Superior temporal gyrus (tissue), 1 donor: ENCODE data around the gene ILF3.
"Not testable (repeated sequence)": the region's sequence is repeated elsewhere in the genome, so short reads cannot be mapped to it uniquely, and the experiment has no call there.

Experiments
- DNase-seq: peaks from one replicate; pipeline ENCODE4 v3.0.0-alpha.2; 2016; ENCODE audit errors: extremely low spot score

The ILF3 gene

DNA sequence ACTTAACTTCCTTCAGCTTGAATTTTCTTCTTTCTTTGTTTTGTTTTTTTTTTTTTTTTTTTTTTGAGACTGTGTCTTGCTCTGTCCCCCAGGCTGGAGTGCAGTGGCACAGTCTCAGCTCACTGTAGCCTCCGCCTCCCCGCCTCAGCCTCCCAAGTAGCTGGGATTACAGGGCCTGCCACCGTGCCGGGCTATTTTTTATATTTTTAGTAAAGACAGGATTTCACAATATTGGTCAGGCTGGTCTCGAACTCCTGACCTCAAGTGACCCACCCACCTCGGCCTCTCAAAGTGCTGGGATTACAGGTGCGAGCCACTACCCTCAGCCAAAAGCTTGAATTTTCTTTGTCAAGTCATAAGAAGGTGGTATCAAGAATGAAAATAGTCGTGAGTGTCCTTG, 21.1 kb downstream of the ILF3 start:
- DNase-seq: not testable (repeated sequence)

DNA sequence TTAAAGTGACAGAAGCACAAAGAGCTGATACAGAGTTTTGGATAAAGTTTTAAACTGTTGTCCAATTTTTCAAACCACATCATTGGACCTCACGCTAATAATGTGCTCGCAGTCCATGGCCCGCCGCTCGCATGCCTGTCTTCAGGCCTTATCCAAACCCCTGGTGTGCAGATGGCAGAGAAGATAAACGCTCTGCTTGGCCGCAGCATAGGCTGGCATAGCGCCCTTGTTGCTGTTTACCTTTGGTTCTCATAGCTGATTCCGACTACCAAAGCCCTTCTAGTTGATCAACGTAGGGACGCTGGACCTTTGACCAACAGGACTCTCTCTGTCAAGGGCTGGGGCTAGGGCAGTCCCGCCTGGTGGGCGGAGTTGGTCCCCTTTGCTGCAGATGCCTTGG, 23.6 kb downstream of the ILF3 start:
- DNase-seq: no peak

DNA sequence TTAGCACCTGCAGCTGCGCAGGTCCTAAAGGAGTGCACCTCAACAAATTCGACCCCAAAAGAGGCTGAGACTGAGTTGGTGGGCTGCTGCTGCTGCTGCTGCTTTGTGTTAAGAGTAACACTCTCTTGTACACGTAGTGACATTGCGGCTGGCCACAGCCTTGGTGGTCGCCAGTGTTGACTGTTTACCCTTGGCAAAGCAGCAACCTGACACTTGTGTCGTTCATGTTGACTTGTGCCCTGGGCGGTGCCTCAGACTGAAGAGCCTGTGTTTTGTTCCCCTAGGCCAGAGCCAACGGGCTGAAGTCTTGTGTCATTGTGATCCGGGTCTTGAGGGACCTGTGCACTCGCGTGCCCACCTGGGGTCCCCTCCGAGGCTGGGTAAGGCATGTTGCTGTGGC, 24.7 kb downstream of the ILF3 start:
- DNase-seq: no peak

DNA sequence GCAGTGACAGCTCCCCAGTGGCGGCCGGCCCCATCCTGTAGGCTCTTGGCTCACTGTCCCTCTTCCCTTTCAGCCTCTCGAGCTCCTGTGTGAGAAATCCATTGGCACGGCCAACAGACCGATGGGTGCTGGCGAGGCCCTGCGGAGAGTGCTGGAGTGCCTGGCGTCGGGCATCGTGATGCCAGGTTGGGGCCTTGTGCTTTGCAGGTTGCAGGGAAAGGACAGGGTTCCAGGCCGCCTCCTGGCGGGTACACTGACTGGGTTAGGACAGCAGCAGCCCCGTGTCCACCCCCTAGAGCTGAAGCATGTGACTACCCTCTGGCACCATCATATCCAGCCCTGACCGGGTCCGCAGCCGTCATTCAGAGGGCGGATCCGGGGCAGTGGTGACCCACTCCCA, 25.6 kb downstream of the ILF3 start:
- no peak for DNase-seq

DNA sequence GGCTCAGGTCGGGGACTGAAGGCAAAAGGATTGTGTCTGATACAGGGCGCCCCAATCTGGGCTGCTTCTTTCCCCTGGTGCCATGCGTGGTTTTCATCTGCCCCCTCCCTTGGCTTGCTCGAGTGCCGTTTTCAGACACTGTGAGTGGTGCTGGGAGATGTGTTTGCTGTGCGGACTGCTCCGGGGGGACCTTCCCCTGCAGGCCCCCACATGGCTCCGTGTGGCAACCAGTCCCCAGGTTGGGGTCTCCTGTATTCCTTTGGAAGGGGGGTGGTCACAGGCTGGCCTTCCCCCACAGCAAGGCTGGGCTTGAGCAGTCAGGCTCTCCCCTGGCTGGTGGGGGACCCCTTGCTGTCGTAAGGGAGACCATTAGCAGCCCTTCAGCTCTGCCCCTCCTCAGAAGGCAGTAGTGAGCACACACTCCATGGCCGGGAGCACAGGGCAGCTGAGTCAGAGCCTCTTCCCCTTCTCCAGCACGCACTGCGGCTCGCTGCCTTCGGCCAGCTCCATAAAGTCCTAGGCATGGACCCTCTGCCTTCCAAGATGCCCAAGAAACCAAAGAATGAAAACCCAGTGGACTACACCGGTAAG, 26.5 kb downstream of the ILF3 start:
- no peak for DNase-seq

GRCh38 chr19:10681658-10682057, 27.5 kb downstream of the ILF3 start:
- no peak for DNase-seq

- DNase-seq: no peak
Observed at GRCh38 chr19:10682397-10683063, 28.4 kb downstream of the ILF3 start.

DNA sequence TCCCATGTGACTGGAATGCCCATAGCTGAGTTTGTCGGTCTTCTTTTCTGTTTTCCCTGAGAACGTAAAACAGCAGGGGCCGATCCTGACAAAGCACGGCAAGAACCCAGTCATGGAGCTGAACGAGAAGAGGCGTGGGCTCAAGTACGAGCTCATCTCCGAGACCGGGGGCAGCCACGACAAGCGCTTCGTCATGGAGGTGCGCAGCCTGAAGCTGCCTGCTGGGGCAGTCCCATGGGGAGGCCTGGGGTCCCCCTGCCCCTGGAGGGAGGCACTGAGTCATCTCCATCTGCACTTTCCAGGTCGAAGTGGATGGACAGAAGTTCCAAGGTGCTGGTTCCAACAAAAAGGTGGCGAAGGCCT, 28.9 kb downstream of the ILF3 start:
- DNase-seq: no peak

DNA sequence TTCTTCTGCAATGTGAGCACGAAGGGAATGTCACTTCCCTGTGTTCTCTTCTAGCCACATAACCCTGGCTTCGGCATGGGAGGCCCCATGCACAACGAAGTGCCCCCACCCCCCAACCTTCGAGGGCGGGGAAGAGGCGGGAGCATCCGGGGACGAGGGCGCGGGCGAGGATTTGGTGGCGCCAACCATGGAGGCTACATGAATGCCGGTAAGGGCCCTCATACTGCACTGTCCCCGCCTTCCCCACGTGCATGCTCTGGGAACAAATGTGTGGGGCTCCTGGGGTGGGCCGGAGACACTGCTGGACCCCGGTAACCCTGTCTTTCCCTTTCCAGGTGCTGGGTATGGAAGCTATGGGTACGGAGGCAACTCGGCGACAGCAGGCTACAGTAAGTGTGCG, 29.4 kb downstream of the ILF3 start:
- no peak for DNase-seq

GRCh38 chr19:10685210-10685609, 31.1 kb downstream of the ILF3 start:
- no peak for DNase-seq

- DNase-seq: no peak
Observed at GRCh38 chr19:10686193-10686592, 32.0 kb downstream of the ILF3 start.

DNA sequence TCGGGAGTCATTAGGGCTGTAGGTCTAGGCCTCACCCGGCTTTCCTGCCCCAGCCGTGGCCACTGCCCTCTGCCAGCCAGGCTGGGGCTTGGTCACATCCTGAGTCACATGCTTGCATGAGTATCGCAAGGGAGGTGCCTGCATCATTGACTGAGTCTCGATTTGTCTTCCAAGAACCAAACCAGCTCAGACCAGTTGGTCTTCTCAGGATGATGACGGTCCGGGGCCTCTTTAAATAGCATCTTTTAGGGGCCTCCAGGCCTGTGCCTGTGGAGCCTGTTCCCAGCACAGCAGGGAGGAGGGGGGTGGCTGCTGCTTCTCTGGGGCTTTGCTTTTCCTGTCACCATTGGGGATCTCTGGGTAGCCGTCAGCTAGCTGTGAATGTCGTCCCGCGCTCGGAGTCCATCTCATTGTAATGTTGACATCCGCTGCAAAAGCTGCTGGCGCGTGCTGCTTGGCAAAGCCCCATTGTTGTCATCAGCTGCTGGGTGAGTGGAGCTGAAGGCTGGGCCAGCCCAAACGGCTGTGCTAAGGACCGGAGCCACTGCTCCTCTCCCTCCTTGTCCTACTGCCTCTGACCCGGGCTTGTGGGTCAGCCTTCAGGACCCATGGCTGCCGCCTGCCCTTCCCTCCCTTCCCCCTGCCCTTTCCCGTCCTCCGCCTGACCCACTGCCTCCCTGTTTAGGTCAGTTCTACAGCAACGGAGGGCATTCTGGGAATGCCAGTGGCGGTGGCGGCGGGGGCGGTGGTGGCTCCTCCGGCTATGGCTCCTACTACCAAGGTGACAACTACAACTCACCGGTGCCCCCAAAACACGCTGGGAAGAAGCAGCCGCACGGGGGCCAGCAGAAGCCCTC, 32.7 kb downstream of the ILF3 start:
- peak; percentile 85 for DNase-seq

GRCh38 chr19:10687518-10688288, 33.6 kb downstream of the ILF3 start:
- no peak for DNase-seq

- DNase-seq: no peak
Observed at GRCh38 chr19:10688545-10689280, 34.6 kb downstream of the ILF3 start.

DNA sequence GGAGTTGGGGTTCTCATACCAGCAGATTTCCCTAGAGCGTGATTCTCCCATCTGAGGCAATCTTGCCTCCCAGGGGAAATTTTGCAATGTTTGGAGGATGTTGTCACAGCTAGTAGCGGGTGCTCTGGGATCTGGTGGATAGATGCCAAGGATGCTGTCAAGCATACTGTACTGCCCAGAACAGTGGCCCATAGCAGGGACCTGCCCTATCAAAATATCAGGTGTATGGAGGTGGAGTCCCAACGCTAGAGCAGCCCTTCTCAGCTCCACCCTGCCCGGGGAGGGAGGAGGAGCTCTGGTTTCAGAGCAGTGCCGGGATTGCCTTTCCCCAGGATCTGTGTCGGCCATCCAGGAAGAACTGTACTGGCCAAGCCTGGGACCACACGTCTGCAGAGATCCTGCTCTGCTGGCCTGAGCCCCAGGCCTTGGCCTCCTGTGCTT, 36.2 kb downstream of the ILF3 start:
- no peak for DNase-seq

DNA sequence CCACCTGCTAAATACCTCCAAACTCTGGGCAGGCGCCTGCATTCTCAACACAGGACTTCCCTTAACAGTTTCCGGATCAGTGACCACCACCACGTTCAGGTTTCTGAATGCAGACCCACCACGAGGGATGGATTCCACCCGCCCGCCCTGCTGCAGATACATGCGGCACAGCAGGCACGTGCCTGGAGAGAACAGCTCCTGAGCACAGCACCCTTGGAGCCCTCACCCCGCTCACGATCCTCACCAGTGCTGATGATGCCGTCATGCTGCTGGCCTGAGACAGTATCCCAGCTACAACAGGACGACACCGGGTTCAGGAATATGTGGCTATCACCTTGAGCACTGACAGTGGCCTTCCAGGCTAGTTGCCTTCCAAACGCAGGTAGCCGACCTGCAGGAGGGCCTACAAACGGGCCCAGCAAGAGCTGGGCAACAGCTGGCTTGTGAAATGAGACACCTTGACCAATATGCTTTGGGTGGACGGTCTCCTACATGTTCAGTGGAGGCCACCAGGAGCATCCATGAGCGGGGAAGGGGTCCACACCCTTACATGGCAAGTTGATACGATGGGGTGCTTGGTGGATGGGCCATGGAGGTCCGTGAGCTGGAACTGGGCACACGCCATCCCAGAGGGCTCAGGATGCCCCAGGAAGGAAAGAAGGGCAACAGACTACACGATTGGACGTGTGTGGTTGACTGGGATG, 37.2 kb downstream of the ILF3 start:
- no peak for DNase-seq

- DNase-seq: no peak
Observed at GRCh38 chr19:10691883-10692282, 37.7 kb downstream of the ILF3 start.

DNA sequence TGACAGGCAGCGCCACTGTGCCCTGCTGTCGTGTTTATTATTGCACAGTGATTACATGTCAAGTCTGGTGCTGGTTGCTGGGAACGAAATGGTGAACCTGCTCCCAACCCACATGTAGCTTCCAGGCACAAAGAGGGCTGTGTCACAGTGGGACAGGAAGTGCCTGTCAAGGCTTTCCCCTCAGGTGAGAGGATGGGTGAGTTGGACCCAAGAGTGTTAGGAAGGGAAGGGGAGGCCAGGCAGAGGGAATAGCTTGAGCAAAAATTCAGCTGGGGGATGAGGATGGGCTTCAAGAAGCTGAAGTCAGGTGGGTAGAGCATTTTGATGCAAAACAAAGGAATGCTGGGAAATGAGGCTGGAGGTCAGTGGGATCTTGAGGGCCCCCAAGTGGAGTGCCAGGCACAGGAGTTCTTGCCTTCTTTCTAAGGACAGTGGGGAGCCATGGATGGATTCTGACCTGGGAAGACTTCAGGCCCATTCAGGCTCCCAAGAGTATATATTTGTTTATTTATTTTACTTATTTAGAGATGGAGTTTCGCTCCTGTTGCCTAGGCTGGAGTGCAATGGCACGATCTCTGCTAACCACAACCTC, 38.6 kb downstream of the ILF3 start:
- no peak for DNase-seq

DNA sequence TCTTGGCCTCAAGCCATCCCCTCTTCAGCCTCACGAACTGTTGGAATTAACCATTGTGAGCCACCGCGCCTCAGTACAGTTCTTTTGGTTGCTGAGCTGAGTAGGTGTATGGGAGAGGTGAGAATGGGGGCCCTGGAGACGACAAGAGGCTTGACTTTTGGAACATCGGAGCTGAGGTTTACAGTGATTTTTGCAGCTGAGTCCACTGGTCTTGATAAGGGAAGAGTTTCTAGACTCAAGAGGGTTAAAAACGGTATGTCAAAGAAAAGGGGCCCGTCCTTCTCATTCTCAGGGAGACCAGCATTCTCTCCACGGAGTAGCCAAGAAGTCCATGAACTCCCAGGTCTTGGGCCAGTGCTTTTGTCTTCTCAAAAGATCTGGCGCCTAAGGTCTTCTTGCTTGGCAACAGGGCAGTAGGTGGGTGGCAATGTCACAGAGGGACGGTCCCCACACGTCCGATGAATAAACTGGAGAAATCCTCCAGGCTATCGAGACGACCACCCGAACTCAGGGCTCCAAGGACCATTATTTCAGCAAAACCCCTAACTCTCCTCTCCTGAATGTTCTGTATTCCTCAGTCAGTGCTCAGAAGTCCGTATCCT, 40.7 kb downstream of the ILF3 start:
- no peak for DNase-seq
